Heart left ventricle (tissue), 16 donors: ENCODE measurements around the gene BRINP1. TPM values are rescaled to one million over a fixed set of nuclear protein-coding genes. Genes with fewer than 3 reads are reported as not detected.
A peak's percentile ranks its signal among the peaks of the same experiment; 100 is the strongest.

Experiments
- ATAC-seq, 4 donors: fragments of 200-7000 bp; cut with Tn5 transposase; one replicate each; pipeline ENCODE4 v1.9.1; 2020 to 2022; ENCODE audit warnings: moderate library complexity in 4 of 4, mild to moderate bottlenecking in 3 of 4, moderate number of reproducible peaks in 1 of 4
- DNase-seq, 5 donors: peaks; one replicate each; pipeline ENCODE4 v3.0.0-alpha.2; 2020
- H3K27ac ChIP-seq, 12 donors: fragments of 200-600 bp; sonication (generic) in 4 of 12; one replicate each; pipeline versions ENCODE4 v1.5.0 to v1.8.0; 2016 to 2022; ENCODE audit warnings: mild to moderate bottlenecking in 2 of 12
- H3K27me3 ChIP-seq, 9 donors: fragments of 200-600 bp; sonication (generic) in 2 of 9; one replicate each; pipeline versions ENCODE4 v1.5.1 to v1.8.0; 2016 to 2022; ENCODE audit warnings: mild to moderate bottlenecking in 3 of 9
- H3K36me3 ChIP-seq, 9 donors: fragments of 200-600 bp; sonication (generic) in 2 of 9; one replicate each; pipeline versions ENCODE4 v1.5.0 to v1.8.0; 2018 to 2022; ENCODE audit warnings: mild to moderate bottlenecking in 2 of 9
- H3K4me1 ChIP-seq, 12 donors: fragments of 200-600 bp; sonication (generic) in 4 of 12; one replicate each; pipeline versions ENCODE4 v1.5.0 to v1.8.0; 2016 to 2022; ENCODE audit warnings: mild to moderate bottlenecking in 3 of 12
- H3K4me3 ChIP-seq, 12 donors: fragments of 200-600 bp; sonication (generic) in 4 of 12; one replicate each; pipeline versions ENCODE4 v1.5.0 to v1.8.0; 2017 to 2022; ENCODE audit warnings: mild to moderate bottlenecking in 9 of 12, moderate library complexity in 4 of 12
- H3K9me3 ChIP-seq, 12 donors: fragments of 200-600 bp; sonication (generic) in 4 of 12; one replicate each; pipeline versions ENCODE4 v1.5.0 to v1.8.0; 2016 to 2022; ENCODE audit warnings: mild to moderate bottlenecking in 1 of 12
- POLR2A ChIP-seq, 2 donors: fragments of 450-650 bp; IDR thresholded peaks; one replicate each; pipeline ENCODE4 v1.6.1; 2017; ENCODE audit warnings: antibody characterized with exemption in 2 of 2, mild to moderate bottlenecking in 2 of 2, moderate library complexity in 2 of 2
- WGBS, 4 donors: extraction: QIAGEN DNeasy Blood & Tissue Kit in 2 of 4; methylation state at CpG; one replicate each; pipeline versions ENCODE4 v1.1.5 to v1.1.7; 2013 to 2018; 5-methylcytosine and 5-hydroxymethylcytosine counted together
- intact Hi-C, 10 donors: fragments of 100-400 bp; cut with DNase I; formaldehyde crosslinking; loops; one replicate each; pipeline versions ENCODE4 v1.11.1 to v1.14.2; 2022
- polyA plus RNA-seq, 2 donors: library from polyadenylated mRNA; stranded (reverse); fragments of 200-250 nt; gene quantifications; one replicate each; pipeline ENCODE4 v1.2.3, GENCODE V29; 2013
- total RNA-seq, 9 donors: library from RNA; depleted of rRNA in 2 of 9; stranded (reverse); fragments of >200 nt in 2 of 9; fragmentation: NEBNext Ultra II Directional in 3 of 9; extraction: Animal tissue kit (Norgen Biotek cat#: 25700) in 3 of 9; gene quantifications; one replicate each; pipeline versions ENCODE4 v1.1.0 to v1.2.4, GENCODE V29; 2016 to 2023
- TF ChIP-seq, protein P1 (sequence below), 12 donors: fragments of 200-600 bp; sonication (generic) in 4 of 12; IDR thresholded peaks; one replicate each; pipeline versions ENCODE4 v1.5.0 to v1.8.0; 2018 to 2022; ENCODE audit warnings: antibody characterized with exemption in 12 of 12, mild to moderate bottlenecking in 5 of 12
- donor health status: ischemic (EF 13 %, LVEDD 7.1; RV severe dilation, severe dysfunction).
- donor health status: healthy with polysubstance abuse.
- donor health status: DM: no; HTN: yes; CAD: no.
- donor health status: DM: no; HTN: no; CAD: no.
- donor health status: ischemic (EF 25% LVEDD 6.9; RV normal size, moderate dysfunction).
- donor health status: ischemic (EF 25% LVEDD 5.7; RV mildly dilated, moderate dysfunction).
- donor health status: healthy.
- donor health status: DM: yes; HTN: yes; CAD: no.
- donor health status: ischemic (EF 35%, LVEDD 5.7; RV mildly dilated, moderate dysfunction).
- donor health status: nonischemic (EF 11% LVEDD 7.7; RV severe dilation, severe dysfunction).
- donor health status: DM: yes; HTN: yes; CAD: no.
- donor health status: PGD.
- donor health status: ischemic (EF 29% LVEDD 5.4; RV normal size, mild dysfunction).
- donor health status: nonischemic (EF 23%, LVEDD 6.1; RV moderate dilation, normal function).

Gene BRINP1
- total and polyA plus RNA-seq, 11 donors, result 0.04 to 7.1 (median 0.40) TPM; not detected in 1

DNA sequence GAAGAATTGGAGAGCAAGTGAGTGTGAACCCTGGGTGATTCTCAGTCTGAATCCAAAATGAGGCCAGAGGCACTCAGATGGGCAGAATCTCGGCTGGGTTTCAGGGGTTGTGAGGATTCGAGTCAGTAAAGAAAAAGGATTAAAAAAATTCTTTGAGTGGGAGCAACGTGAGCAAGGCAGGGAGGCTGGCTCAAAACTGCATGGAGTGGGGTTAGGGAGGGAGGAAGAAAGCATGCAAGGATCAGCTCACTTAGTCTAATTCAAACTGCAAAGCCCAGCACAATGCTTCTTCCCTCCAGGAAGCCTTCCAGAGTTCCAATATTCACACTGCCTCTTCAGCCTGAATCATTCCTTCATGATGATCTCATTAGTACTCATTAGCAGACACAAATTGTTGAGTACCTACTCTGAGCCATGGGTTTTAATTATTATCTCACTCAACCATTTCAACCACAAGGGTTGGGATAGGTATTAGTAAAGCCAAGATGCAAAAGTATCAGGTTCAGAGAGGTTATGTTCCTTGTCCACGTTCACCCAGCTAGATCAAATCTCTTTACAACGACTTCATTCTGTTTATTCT, 95.8 kb downstream of the BRINP1 start:
- Histone ChIP-seq H3K4me1 (peaks cover 0 to 17% (median 2%) of the 10 kb centered on the region in 12 donors), H3K36me3 (no peaks in the 10 kb centered on the region), H3K27me3 (no peaks in the 10 kb centered on the region), H3K9me3 (no peaks in the 10 kb centered on the region), H3K27ac (no peak overlapping the region), H3K4me3 (no peak overlapping the region)
- DNase-seq (no peak), ATAC-seq (no peak)
- intact Hi-C loops, result no loop called here
- TF ChIP-seq, protein P1, sequence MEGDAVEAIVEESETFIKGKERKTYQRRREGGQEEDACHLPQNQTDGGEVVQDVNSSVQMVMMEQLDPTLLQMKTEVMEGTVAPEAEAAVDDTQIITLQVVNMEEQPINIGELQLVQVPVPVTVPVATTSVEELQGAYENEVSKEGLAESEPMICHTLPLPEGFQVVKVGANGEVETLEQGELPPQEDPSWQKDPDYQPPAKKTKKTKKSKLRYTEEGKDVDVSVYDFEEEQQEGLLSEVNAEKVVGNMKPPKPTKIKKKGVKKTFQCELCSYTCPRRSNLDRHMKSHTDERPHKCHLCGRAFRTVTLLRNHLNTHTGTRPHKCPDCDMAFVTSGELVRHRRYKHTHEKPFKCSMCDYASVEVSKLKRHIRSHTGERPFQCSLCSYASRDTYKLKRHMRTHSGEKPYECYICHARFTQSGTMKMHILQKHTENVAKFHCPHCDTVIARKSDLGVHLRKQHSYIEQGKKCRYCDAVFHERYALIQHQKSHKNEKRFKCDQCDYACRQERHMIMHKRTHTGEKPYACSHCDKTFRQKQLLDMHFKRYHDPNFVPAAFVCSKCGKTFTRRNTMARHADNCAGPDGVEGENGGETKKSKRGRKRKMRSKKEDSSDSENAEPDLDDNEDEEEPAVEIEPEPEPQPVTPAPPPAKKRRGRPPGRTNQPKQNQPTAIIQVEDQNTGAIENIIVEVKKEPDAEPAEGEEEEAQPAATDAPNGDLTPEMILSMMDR (IDR thresholded peaks at IDR 0.05), result no peak
- TF ChIP-seq POLR2A (IDR thresholded peaks at IDR 0.05), result no peak
- WGBS, 4 donors, result 42 to 54% (median 50%) methylated on average over 5 of the region's 5 CpGs

DNA sequence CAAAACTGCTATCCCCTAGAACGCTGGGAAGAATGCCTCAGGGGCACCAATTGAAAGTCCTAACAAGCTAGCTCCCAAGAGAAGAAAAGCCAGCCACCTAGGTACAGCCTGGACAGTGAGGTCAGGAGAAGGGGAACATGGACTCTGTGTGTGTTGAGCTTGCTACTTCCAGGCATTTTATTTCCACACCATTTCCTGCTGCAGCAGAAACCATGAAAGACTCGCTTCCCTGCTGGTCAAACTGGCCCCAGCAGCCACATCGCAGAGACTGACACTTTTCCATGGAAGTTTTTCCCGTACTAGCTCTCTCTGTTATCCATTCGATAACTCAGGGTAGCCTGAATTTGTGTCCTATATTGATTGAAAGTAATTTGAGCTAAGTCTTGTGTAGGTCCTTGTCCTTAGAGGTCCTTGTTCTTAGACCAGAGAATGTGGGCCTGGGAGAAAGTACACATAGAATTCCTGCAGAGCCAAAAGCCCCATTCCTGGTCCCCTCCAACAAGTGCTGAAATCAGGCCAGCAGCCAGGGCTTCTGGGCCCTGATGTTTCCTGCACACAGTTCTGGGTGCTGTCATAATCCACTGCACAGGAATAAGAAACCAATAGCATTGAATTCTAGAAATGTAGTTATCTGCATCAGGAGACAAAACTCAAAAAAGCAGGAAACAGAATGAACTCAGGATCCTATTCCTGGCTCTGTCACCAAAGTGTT, 96.6 kb downstream of the BRINP1 start:
- H3K27ac ChIP-seq, result no peak overlapping the region
- intact Hi-C loops, result no loop called here
- TF ChIP-seq, protein P1 (IDR thresholded peaks at IDR 0.05), result no peak
- TF ChIP-seq POLR2A (IDR thresholded peaks at IDR 0.05), result no peak
- H3K4me1 ChIP-seq, result peaks cover 0 to 17% (median 2%) of the 10 kb centered on the region in 12 donors
- no peaks in the 10 kb centered on the region for H3K36me3 ChIP-seq
- DNase-seq, result no peak
- peak in 1 of 4 donors; percentile 42 for ATAC-seq
- 55 to 70% (median 60%) methylated on average over 5 of the region's 5 CpGs for WGBS, 4 donors
- no peaks in the 10 kb centered on the region for H3K9me3 ChIP-seq
- H3K4me3 ChIP-seq, result no peak overlapping the region
- H3K27me3 ChIP-seq, result no peaks in the 10 kb centered on the region

DNA sequence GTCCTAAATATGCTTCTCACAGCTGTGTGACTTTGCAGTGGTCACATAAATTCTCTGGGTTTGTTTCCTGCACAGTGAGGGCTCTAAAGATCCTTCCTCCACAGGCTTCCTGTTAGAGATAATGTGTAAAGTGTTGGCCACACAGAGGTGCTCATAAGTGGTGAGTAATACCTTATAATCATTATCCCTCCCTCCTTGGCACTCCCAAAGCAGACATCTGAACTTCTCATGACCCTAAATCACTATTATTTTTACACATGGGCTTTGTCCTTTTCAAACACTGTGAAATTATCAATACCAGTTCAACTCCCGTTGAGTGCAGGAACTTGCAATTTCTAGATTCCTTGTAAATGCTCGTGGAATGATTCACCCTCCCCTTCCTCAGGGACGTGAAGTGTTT, 100.2 kb downstream of the BRINP1 start:
- DNase-seq (no peak), ATAC-seq (no peak)
- no peak overlapping the region for H3K27ac ChIP-seq
- no peaks in the 10 kb centered on the region for H3K27me3 ChIP-seq
- TF ChIP-seq, protein P1 (IDR thresholded peaks at IDR 0.05), result no peak
- no peak for TF ChIP-seq POLR2A (IDR thresholded peaks at IDR 0.05)
- H3K4me3 ChIP-seq, result no peak overlapping the region
- intact Hi-C loops, result no loop called here
- H3K36me3 ChIP-seq, result no peaks in the 10 kb centered on the region
- no peaks in the 10 kb centered on the region for H3K9me3 ChIP-seq
- 23 to 35% (median 34%) methylated on average over 3 of the region's 3 CpGs for WGBS, 4 donors
- H3K4me1 ChIP-seq, result peaks cover 0 to 14% (median under 1%) of the 10 kb centered on the region in 12 donors

DNA sequence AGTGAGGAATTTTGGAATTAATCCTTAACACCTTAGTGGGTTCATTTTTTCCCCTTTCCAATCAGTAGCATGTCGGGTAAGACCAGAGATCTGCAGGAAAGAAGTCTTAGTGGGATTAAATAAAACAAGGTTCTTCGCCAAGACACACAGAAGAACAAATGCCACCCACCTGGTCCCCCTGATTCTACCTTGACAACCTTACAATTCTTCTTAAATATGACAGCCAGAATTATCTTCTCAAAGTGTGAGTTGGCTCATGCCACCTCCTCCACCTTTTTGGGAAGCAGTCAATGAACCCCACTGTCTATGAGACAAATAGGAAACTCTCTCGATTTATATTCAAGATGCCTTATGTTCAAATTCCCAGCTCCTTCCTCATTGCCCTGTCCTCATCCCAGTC, 105.1 kb downstream of the BRINP1 start:
- Histone ChIP-seq H3K4me3 (no peak overlapping the region), H3K9me3 (no peaks in the 10 kb centered on the region), H3K4me1 (no peaks in the 10 kb centered on the region), H3K27ac (no peak overlapping the region), H3K27me3 (no peaks in the 10 kb centered on the region), H3K36me3 (no peaks in the 10 kb centered on the region)
- ATAC-seq, result no peak
- WGBS, 4 donors, result 81 to 87% (median 82%) methylated on average over 3 of the region's 3 CpGs
- intact Hi-C loops, result no loop called here
- DNase-seq, result no peak
- TF ChIP-seq, protein P1 (IDR thresholded peaks at IDR 0.05), result no peak
- TF ChIP-seq POLR2A (IDR thresholded peaks at IDR 0.05), result no peak
